Measurements from ENCODE around the gene PKN2.
"Not testable (repeated sequence)": the region's sequence is repeated elsewhere in the genome, so short reads cannot be mapped to it uniquely, and the experiment has no call there.

PKN2 gene

GRCh38 chr1:88680471-88680870 lies 3.6 kb upstream of the PKN2 start:
- no peak for DNase-seq

- no peak for DNase-seq
Measured at GRCh38 chr1:88680911-88681622, 3.0 kb upstream of the PKN2 start.

DNA sequence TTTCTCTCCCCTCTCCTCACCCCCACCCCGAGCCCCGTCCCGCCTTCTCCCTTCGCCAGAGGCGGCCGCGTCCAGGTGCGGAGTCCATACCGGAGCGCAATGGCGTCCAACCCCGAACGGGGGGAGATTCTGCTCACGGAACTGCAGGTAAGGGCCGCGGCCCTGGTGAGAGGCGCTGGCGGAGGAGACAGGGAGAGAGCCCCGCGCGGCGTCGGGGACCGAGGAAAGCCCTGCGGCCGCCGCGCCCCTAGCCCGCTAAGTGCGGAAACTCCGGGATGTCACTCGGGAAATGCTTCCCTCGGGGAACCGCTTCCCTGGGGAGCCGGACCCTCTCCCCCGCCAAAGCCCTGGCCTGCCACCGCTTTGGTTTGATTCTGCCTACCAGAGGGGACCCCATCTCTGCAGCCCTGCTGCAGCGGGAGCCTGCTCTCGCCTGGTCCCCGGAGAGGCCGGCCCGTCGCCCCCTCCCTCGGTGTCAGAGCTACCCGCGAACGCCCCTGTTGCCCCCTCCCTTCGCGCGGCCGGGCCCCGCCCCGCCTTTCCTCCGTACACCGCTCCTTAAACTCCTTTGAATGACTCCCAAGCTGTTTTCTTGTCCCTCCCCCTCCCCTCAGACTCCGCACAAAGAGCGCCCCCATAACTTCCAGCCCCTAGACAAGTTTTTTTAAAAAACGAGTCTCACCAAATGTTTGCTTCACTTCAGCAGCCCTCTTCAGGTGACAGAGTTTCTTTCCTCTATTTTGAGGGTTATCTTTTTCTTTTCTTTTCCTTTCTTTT lies 597 bp downstream of the PKN2 start:
- peak; percentile 43 for DNase-seq

- no peak for DNase-seq
Measured at GRCh38 chr1:88685259-88685620, 1.2 kb downstream of the PKN2 start.

DNA sequence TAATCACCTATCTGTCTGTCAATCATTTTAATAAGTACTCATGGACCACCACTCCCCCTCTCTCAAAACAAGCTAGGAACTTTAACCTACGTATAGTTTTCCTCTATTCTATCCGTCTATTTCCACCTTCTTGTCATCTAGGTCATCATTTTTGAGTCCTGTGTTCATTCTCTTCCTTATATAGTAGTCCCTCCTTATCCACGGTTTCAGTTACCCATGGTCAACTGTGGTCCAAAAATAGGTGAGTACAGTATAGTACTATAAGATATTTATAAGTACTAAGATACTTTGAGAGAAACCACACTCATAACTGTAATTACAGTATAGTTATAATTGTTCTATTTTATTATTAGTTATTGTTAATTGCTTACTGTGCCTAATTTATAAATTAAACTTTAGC lies 7.5 kb downstream of the PKN2 start:
- DNase-seq = no peak

DNA sequence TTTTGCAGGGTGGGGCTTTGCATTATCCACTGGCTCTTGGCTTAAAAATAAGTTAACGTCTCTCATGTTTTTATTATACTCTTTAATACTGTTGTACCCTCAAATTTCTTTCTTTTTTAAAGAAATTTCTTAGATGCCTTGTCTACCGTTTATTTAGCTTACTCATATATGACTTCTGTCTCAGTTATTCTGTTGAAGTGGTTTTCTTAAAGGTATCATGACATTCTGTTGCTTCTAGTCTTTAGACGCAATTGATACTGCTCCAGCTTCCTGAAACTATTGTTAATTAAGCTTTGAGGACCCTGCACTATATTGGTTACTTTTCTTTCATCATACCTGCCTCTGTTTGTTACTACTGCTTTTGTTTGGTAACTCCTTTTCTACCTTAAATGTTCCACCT lies 11.7 kb downstream of the PKN2 start:
- no peak for DNase-seq

- DNase-seq = no peak
Measured at GRCh38 chr1:88697503-88697902, 13.4 kb downstream of the PKN2 start.

- no peak for DNase-seq
Measured at GRCh38 chr1:88698140-88698539, 14.1 kb downstream of the PKN2 start.

- DNase-seq = no peak
Measured at GRCh38 chr1:88698764-88699163, 14.7 kb downstream of the PKN2 start.

GRCh38 chr1:88700425-88701013 lies 16.4 kb downstream of the PKN2 start:
- DNase-seq = no peak

- no peak for DNase-seq
Measured at GRCh38 chr1:88701275-88701674, 17.2 kb downstream of the PKN2 start.

- DNase-seq = not testable (repeated sequence)
Measured at GRCh38 chr1:88701793-88702192, 17.7 kb downstream of the PKN2 start.

DNA sequence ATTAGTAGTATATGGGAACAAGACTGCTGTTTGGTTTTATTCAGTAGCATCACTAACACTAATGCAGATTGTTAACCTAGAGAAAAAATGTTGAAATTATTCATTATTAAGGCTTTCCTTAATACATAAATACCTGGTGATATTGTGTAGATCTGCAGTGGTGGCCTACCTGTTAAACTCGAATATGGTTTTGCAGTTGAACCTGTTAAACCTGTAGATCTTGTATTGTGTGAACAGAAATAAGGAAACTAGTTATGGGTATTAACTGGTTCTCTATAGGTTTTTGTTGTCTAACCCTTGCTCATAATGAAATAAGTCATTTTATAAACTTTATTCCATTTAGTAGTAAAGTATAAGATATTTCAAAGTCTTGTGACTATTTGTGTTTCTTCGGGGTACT lies 23.9 kb downstream of the PKN2 start:
- DNase-seq = no peak

GRCh38 chr1:88712907-88713306 lies 28.8 kb downstream of the PKN2 start:
- DNase-seq = not testable (repeated sequence)

GRCh38 chr1:88716571-88716970 lies 32.5 kb downstream of the PKN2 start:
- DNase-seq = not testable (repeated sequence)

DNA sequence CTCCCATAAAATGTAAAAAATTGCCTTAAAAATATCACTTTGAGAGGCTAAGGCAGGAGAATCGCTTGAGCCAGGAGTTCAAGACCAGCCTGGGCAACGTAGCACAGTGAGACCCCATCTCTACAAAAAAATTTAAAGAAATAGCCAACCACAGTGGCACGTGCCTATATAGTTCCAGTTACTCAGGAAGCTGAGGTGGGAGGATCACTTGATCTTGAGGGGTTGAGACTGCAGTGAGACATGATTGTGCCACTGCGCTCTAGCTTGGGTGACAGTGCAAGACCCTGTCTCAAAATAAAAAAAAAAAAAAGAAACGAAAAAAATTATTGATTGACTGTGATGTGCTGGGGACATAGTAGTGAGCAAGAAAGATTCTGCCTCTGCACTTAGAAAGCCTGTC lies 38.4 kb downstream of the PKN2 start:
- no peak for DNase-seq

DNA sequence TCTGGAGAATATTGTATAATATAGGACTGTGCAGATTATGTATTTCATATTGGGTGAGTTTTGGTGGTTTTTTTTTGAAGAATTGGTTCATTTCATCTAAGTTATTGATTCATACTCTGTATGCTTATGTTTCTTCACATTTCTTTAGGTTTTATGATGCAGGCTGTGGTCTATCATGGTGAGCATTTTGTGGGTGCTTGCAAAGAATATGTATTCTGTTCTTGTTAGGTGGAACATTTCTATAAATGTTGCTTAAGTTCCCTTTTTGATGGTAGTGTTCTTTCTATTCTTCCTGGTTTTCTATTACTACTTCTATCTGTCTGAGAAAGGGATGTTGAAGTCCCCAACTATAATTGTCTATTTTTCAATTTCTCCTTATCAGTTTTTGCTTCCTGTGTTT lies 42.6 kb downstream of the PKN2 start:
- DNase-seq = no peak

DNA sequence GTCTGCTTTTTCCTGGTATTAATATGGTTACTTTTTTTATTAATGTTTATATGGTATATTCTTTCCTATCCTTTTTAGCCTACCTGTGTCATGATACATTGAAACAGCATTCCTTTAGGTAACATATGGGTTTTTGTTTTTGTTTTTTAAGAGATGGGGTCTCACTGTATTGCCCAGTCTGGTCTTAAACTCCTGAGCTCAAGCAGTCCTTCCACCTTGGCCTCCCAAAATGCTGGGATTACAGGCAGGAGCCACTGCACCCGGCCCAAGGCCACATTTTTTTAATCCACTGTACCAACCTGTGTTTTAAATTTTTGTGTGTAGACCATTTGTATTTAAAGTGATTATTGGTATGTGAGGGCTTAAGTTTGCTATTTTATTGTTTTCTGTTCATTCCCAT lies 43.1 kb downstream of the PKN2 start:
- DNase-seq = no peak

GRCh38 chr1:88729297-88729696 lies 45.2 kb downstream of the PKN2 start:
- no peak for DNase-seq

- no peak for DNase-seq
Measured at GRCh38 chr1:88730132-88730675, 46.1 kb downstream of the PKN2 start.

GRCh38 chr1:88730995-88731394 lies 46.9 kb downstream of the PKN2 start:
- no peak for DNase-seq

- DNase-seq = no peak
Measured at GRCh38 chr1:88731475-88732269, 47.6 kb downstream of the PKN2 start.

DNA sequence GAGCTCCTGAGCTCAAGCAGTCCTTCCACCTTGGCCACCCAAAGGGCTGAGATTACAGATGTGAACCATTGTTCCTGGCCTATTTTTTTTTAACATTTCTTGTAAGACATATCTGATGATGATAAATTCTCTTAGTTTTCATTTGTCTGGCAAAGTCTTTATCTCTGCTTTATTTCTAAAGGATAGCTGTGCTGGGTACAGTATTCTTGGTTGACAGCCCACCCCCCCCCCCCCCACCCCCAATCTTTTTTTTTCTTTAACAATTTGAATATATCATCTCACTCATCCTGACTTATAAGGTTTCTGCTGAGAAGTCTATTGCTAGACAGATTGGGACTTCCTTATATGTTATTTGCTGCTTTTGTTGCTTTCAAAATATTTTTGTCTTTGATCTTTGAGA lies 51.3 kb downstream of the PKN2 start:
- no peak for DNase-seq
